ENCODE data around the gene RALGAPA2. TPM values are rescaled to one million over a fixed set of nuclear protein-coding genes. Genes with fewer than 3 reads are reported as not detected.

RALGAPA2 gene
- total RNA-seq, 1 donor from 2014 or later = 21.0 TPM

DNA sequence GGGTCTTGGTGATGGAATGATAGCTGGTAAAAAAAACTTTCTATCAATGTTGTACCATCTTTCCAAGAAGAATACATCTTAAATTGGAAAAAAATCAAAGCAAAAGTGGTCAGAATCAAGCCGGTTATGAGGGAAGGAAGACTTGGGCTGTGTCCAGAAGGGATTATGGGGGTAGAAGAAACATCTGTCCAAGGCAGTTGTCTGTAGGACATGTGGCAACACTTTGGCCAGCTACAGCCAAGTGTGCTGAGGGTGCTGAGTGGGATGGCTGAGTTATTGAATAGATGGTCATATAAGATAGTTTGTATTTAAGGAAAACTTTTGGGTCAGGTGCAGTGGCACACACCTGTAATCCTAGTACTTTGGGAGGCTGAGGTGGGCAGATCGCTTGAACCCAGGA lies 306.1 kb downstream of the RALGAPA2 start:
- DNase-seq = no peak
- TF ChIP-seq, protein P1, sequence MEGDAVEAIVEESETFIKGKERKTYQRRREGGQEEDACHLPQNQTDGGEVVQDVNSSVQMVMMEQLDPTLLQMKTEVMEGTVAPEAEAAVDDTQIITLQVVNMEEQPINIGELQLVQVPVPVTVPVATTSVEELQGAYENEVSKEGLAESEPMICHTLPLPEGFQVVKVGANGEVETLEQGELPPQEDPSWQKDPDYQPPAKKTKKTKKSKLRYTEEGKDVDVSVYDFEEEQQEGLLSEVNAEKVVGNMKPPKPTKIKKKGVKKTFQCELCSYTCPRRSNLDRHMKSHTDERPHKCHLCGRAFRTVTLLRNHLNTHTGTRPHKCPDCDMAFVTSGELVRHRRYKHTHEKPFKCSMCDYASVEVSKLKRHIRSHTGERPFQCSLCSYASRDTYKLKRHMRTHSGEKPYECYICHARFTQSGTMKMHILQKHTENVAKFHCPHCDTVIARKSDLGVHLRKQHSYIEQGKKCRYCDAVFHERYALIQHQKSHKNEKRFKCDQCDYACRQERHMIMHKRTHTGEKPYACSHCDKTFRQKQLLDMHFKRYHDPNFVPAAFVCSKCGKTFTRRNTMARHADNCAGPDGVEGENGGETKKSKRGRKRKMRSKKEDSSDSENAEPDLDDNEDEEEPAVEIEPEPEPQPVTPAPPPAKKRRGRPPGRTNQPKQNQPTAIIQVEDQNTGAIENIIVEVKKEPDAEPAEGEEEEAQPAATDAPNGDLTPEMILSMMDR (IDR thresholded peaks at IDR 0.05; ENCODE audit: borderline replicate concordance) = no peak

DNA sequence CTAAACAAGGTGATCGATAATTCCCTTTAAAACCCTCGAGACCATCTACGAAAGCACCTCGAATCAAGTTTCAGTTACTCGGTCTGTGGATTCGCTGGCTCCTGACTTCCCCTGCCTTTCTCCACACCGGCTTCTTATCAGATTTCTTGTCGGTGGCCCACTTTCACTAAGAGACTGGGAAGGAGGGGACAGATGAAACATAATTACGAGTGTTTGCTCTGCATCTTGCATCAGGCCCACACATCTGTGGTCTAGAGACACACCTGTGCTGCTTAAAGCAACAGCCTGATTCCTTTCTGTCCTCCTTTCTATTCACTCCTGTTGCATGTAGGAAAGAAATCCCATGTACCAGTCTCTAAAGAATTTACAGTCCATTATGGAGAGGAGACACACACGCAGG lies 306.8 kb downstream of the RALGAPA2 start:
- H3K4me1 ChIP-seq = peaks cover 15% of the 10 kb centered on the region
- H3K27me3 ChIP-seq (ENCODE audit: low read depth) = no peaks in the 10 kb centered on the region
- intact Hi-C loops (cut with micrococcal nuclease) = no loop called here
- H3K9me3 ChIP-seq (replicated peaks) = no peaks in the 10 kb centered on the region
- TF ChIP-seq, protein P1 (IDR thresholded peaks at IDR 0.05; ENCODE audit: borderline replicate concordance) = no peak
- no peak overlapping the region for H3K27ac ChIP-seq (replicated peaks)
- H3K36me3 ChIP-seq = peaks cover 3% of the 10 kb centered on the region
- no peak for DNase-seq
- no peak overlapping the region for H3K4me3 ChIP-seq

More for the DNA sequence above, 306.1 kb downstream of the RALGAPA2 start:
- H3K4me1 ChIP-seq = peaks cover 22% of the 10 kb centered on the region
- H3K27ac ChIP-seq (replicated peaks) = no peak overlapping the region
- no peaks in the 10 kb centered on the region for H3K9me3 ChIP-seq (replicated peaks)
- no peak overlapping the region for H3K4me3 ChIP-seq
- intact Hi-C loops (cut with micrococcal nuclease) = no loop called here
- peaks cover 3% of the 10 kb centered on the region for H3K36me3 ChIP-seq
- H3K27me3 ChIP-seq (ENCODE audit: low read depth) = no peaks in the 10 kb centered on the region

DNA sequence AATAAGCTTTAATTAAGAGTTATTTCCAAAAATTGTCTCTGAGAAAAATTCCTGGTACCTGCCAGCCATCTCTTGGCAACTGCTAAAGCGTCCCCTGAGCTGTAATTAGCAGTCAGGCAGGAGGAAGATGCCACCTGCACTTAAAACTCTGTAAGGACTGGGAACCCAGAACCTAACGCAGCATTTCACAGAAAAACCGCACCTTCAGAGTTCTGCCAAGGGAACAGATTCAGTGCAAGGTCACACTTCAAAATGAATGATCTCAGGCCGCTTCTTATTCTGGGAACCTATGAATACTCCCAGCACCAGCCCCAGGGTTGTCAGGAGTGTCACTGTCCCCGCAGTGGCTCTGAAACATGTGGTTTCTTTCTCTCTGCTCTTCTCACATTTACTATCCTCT lies 307.8 kb downstream of the RALGAPA2 start:
- no peak overlapping the region for H3K27ac ChIP-seq (replicated peaks)
- H3K27me3 ChIP-seq (ENCODE audit: low read depth) = no peaks in the 10 kb centered on the region
- TF ChIP-seq, protein P1 (IDR thresholded peaks at IDR 0.05; ENCODE audit: borderline replicate concordance) = no peak
- intact Hi-C loops (cut with micrococcal nuclease) = no loop called here
- DNase-seq = no peak
- H3K4me1 ChIP-seq = peaks cover 10% of the 10 kb centered on the region
- no peak overlapping the region for H3K4me3 ChIP-seq
- H3K9me3 ChIP-seq (replicated peaks) = no peaks in the 10 kb centered on the region
- H3K36me3 ChIP-seq = peaks cover 3% of the 10 kb centered on the region

DNA sequence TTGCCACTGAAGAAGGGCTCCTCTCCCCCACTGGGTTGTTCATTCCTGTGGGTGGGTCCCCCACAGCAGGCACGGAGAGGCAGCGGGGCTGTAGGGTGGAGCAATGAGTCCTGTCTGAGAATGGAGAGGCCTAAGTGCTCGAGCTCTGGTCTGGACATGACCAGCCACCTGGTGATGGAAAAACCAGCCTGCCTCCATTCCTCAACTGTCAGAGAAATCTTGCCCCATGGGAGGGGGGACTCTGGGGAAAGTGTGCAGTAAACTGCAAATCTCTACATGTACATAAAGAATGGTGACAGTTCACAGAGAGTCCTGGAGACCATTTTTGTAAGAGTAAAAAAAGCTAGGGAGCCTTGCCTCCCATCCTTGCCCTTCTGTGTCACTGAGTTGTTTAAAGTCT lies 310.5 kb downstream of the RALGAPA2 start:
- Histone ChIP-seq H3K4me1 (no peaks in the 10 kb centered on the region), H3K36me3 (peaks cover 17% of the 10 kb centered on the region), H3K27me3 (ENCODE audit: low read depth) (no peaks in the 10 kb centered on the region), H3K27ac (replicated peaks) (no peak overlapping the region), H3K9me3 (replicated peaks) (no peaks in the 10 kb centered on the region), H3K4me3 (no peak overlapping the region)
- intact Hi-C loops (cut with micrococcal nuclease) = no loop called here
- no peak for DNase-seq
- TF ChIP-seq, protein P1 (IDR thresholded peaks at IDR 0.05; ENCODE audit: borderline replicate concordance) = no peak

DNA sequence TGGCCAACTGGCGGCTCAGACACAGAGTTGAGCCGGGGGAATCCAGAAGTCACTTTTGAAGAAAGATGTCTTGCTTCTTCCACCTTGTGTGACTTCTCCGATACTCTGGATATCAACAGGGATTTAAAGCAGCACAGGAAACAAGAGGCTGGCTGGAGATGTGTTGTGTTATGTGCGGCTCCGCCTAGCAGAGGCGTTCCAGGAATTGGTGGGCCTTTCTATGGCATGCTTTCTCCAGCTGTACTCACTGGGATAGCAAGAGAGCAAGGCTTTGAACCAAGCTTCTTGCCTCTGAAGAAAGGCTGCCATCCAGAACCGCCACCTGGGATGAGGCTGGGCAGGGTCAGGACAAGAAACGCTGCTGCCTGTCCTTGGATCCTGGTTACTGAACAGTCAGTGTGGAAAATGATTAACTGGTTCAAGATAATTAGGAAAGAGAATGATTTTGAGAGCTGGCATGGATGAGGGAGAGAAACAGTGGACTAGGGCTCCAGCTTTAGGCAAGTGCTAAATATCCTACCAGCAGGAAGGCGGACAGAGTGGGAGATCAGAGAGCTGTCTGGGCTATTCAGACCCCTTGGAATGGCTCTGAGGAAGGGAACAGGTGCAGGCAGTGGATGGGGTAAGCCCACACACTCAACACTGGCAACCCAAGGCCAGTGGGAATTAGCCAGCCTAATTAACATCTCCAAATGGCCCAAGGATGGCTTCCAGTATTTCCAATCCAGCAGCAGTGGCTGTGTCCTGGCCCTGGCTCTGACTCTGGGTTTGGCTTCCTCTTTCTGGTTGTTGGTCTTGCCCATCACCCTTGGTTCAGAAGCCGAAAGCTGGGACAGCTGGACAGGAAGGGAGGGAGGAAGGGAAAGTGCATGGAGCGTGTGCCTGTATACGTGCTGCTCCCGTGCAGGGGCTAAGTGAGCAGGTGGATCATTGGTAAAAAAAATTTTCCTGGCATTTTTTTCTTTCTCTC lies 312.6 kb downstream of the RALGAPA2 start:
- intact Hi-C loops (cut with micrococcal nuclease) = no loop called here
- DNase-seq = no peak
- Histone ChIP-seq H3K36me3 (peaks cover 34% of the 10 kb centered on the region), H3K27ac (replicated peaks) (no peak overlapping the region), H3K9me3 (replicated peaks) (no peaks in the 10 kb centered on the region), H3K27me3 (ENCODE audit: low read depth) (no peaks in the 10 kb centered on the region), H3K4me3 (no peak overlapping the region), H3K4me1 (no peaks in the 10 kb centered on the region)
- TF ChIP-seq, protein P1 (IDR thresholded peaks at IDR 0.05; ENCODE audit: borderline replicate concordance) = no peak
